Skeletal muscle satellite cell (primary cell): Measurements from ENCODE around the gene ZBTB16.

Source experiments
- H3K27me3 ChIP-seq: 2 replicates; pipeline ENCODE4 v1.7.0; 2013; ENCODE audit warnings: low read length; ENCODE audit not compliant: control insufficient read depth, insufficient read depth
- H3K36me3 ChIP-seq: 2 replicates; pipeline ENCODE4 v1.7.0; 2013; ENCODE audit warnings: mild to moderate bottlenecking, control low read depth, low read length; ENCODE audit not compliant: insufficient read depth
- H3K4me1 ChIP-seq: 2 replicates; pipeline ENCODE4 v1.7.0; 2013; ENCODE audit warnings: low read length; ENCODE audit not compliant: control insufficient read depth, insufficient read depth
- H3K4me2 ChIP-seq: 2 replicates; pipeline ENCODE4 v1.7.0; 2013; ENCODE audit warnings: mild to moderate bottlenecking, low read length
- H3K4me3 ChIP-seq: 2 replicates; pipeline ENCODE4 v1.7.0; 2013; ENCODE audit warnings: low read length
- H3K9ac ChIP-seq: 2 replicates; pipeline ENCODE4 v1.7.0; 2013; ENCODE audit warnings: mild to moderate bottlenecking, low read depth, low read length, moderate library complexity
- H3K9me3 ChIP-seq: replicated peaks from 2 replicates; pipeline ENCODE4 v1.7.0; 2013; ENCODE audit warnings: mild to moderate bottlenecking, control low read depth, low read length

ZBTB16 gene

DNA sequence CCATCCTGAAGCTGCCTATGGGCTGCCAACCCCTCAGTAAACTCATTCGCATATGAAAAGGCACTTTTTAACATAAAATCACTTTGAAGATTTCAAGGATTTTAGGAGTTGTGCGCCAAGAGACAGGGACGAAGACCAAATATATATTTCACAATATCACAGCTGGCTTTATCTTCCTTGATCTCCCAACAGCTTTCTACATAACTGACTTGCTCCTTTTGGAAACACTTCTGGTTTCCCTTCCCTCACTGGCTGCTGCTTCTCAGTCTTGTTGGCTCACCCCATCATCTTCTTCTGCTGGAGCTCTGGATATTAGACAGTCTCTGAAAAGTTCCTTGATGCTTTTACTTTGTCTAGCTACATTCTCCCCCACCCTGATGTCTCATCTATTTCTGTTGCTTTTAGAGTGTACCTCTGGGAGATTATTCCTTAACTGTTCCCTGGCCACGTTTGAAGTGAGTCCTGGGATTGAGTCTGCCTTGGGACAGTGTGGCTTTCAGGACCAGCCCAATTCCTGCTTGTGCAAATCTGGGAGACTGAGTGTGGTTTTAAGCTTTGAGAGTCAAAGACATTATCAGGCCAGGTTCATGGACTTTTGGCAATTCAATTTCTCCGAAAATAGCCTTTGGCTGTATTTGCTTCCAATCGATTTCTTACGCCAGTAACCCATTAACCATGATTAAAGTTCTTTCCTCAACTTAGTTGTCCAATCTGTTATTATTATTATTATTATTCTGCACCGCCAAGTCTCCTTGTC, 205.8 kb downstream of the ZBTB16 start:
- Histone ChIP-seq H3K4me3 (no peak overlapping the region), H3K4me2 (no peak overlapping the region), H3K4me1 (peaks cover 6% of the 10 kb centered on the region), H3K9ac (no peak overlapping the region), H3K9me3 (no peaks in the 10 kb centered on the region), H3K27me3 (no peaks in the 10 kb centered on the region), H3K36me3 (no peaks in the 10 kb centered on the region)

GRCh38 chr11:114269498-114269897, 210.0 kb downstream of the ZBTB16 start:
- no peaks in the 10 kb centered on the region for H3K4me1 ChIP-seq
- no peak overlapping the region for H3K4me2 ChIP-seq
- no peak overlapping the region for H3K9ac ChIP-seq
- H3K27me3 ChIP-seq, result no peaks in the 10 kb centered on the region
- no peaks in the 10 kb centered on the region for H3K9me3 ChIP-seq
- H3K4me3 ChIP-seq, result no peak overlapping the region
- H3K36me3 ChIP-seq, result no peaks in the 10 kb centered on the region

GRCh38 chr11:114270531-114271270, 211.2 kb downstream of the ZBTB16 start:
- Histone ChIP-seq H3K36me3 (no peaks in the 10 kb centered on the region), H3K9ac (no peak overlapping the region), H3K9me3 (no peaks in the 10 kb centered on the region), H3K4me3 (no peak overlapping the region), H3K4me1 (no peaks in the 10 kb centered on the region), H3K4me2 (no peak overlapping the region), H3K27me3 (no peaks in the 10 kb centered on the region)

DNA sequence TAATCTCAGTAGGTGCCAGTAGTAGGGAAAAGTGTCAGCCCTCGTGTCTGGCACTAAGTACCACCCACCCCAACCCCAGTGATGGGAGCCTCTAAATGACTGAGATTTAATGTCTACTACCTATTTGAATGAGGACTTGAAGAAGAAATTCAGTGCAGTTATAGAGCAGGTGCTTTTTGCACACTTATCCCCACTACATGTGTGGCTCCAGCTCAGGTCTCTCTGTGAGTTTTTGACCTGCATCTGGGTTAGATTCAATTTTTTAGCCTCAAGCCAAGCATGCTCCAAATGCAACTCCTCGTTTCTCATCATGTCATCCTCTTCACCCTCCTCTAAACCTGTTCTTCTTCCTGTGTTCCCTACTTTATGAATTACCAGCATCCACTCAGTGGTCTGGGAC, 211.8 kb downstream of the ZBTB16 start:
- Histone ChIP-seq H3K27me3 (no peaks in the 10 kb centered on the region), H3K4me3 (no peak overlapping the region), H3K9ac (no peak overlapping the region), H3K4me1 (no peaks in the 10 kb centered on the region), H3K36me3 (no peaks in the 10 kb centered on the region), H3K9me3 (no peaks in the 10 kb centered on the region), H3K4me2 (no peak overlapping the region)

DNA sequence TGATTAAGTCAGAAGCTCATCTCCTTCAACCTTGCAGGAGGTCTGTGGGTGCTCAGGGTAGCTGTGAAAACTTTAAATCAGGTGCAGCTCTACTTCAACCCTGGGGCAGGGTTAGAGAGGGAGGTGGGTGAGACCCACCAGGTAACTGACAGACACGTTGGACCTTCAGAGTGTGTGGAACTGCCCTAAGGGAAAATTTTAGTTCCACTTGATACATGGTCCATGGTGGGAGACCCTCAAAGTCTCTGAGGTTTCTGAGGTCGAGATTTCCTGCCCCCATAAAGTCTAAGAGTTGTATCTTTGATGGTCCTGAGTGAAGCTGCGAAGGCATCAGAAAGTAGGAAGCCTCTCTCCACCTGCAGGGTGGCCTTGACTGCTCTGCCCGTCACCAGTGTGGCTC, 212.8 kb downstream of the ZBTB16 start:
- Histone ChIP-seq H3K9ac (no peak overlapping the region), H3K4me2 (no peak overlapping the region), H3K27me3 (no peaks in the 10 kb centered on the region), H3K4me3 (no peak overlapping the region), H3K4me1 (no peaks in the 10 kb centered on the region), H3K9me3 (no peaks in the 10 kb centered on the region), H3K36me3 (no peaks in the 10 kb centered on the region)

DNA sequence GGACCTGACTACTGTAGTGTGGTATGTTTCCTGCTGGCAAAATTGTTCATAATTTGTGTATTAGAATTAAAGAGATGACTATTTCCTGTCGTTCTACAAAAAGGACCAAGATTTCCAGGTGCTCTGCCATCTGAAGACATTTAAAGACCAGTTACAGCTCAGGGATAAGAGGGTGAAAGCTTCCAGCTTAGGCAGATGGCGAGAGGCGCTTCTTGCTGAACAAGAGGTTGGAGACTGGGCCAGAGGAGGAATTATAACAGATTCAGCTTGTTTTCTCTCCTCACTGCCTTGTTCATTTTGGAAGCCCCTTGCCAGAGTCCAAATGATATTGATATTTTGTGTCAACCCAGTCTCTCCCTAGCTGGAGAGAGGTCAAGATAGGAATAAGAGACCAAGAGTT, 213.6 kb downstream of the ZBTB16 start:
- no peak overlapping the region for H3K4me2 ChIP-seq
- no peaks in the 10 kb centered on the region for H3K36me3 ChIP-seq
- H3K27me3 ChIP-seq, result no peaks in the 10 kb centered on the region
- H3K9me3 ChIP-seq, result no peaks in the 10 kb centered on the region
- H3K9ac ChIP-seq, result no peak overlapping the region
- no peaks in the 10 kb centered on the region for H3K4me1 ChIP-seq
- H3K4me3 ChIP-seq, result no peak overlapping the region

DNA sequence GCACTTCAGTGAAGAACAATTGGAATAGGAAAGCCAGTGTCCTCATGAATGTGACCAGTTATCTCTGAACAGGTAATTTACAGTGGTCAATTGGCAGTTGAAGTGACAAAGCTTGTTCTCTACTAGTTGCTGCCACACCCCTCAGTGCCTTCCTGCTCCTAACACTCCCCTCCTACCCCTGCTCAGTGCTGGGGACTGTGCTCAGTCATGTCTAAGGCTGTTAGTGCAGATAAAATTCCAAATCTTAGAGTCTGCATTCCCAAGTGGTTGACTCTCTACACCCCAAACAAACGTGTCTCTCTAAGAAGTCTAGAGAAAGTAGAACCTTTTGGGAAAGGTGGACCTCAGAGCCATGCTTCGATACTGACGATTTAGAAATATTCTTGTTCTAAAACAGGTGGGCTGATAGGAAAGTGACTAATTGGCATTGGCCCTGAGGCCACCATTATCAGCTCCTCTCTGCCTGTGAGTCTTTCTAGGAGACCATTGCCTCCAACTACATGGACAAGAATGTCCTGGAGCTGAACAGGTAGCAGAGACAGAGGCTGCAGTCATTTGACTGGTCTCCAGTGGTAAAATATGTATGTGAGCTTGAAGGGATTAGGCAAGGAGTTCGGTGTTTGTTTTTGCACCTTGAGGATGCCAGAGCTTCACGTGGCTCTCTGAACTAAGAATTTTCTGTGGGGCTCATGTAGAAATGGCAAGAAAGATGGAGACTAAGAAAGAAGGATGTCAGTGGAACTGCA, 214.6 kb downstream of the ZBTB16 start:
- no peak overlapping the region for H3K4me2 ChIP-seq
- no peaks in the 10 kb centered on the region for H3K9me3 ChIP-seq
- H3K36me3 ChIP-seq, result no peaks in the 10 kb centered on the region
- H3K4me1 ChIP-seq, result no peaks in the 10 kb centered on the region
- H3K9ac ChIP-seq, result no peak overlapping the region
- H3K4me3 ChIP-seq, result no peak overlapping the region
- no peaks in the 10 kb centered on the region for H3K27me3 ChIP-seq

- H3K36me3 ChIP-seq, result no peaks in the 10 kb centered on the region
- no peaks in the 10 kb centered on the region for H3K9me3 ChIP-seq
- H3K4me3 ChIP-seq, result no peak overlapping the region
- no peaks in the 10 kb centered on the region for H3K27me3 ChIP-seq
- no peak overlapping the region for H3K4me2 ChIP-seq
- no peak overlapping the region for H3K9ac ChIP-seq
- peaks cover 3% of the 10 kb centered on the region for H3K4me1 ChIP-seq
Measured at GRCh38 chr11:114274637-114275036, 215.1 kb downstream of the ZBTB16 start.

- Histone ChIP-seq H3K9me3 (no peaks in the 10 kb centered on the region), H3K27me3 (no peaks in the 10 kb centered on the region), H3K4me2 (no peak overlapping the region), H3K4me1 (peaks cover 9% of the 10 kb centered on the region), H3K4me3 (no peak overlapping the region), H3K9ac (no peak overlapping the region), H3K36me3 (no peaks in the 10 kb centered on the region)
Measured at GRCh38 chr11:114275280-114275679, 215.8 kb downstream of the ZBTB16 start.

DNA sequence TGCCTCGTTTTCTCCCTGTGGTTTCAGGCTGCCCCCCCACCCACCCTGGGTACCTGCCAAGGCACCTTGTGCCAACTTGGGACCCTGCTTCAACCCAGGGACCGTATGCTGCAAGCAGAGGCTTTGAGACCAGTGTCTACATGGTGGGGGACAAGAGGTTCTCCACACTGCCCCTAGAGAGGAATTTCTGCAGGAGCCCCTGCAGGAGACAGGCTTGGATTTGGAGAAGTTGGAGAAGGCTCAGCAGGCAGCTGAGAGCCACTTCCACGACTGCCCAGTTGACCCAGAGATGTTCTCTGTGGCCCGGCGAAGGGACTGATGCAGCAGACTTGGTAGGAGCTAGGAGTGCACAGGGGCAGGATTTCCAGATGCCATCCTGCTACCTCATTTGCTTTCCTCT, 216.6 kb downstream of the ZBTB16 start:
- H3K4me3 ChIP-seq, result no peak overlapping the region
- H3K9me3 ChIP-seq, result no peaks in the 10 kb centered on the region
- peaks cover 16% of the 10 kb centered on the region for H3K4me1 ChIP-seq
- no peaks in the 10 kb centered on the region for H3K36me3 ChIP-seq
- no peaks in the 10 kb centered on the region for H3K27me3 ChIP-seq
- H3K4me2 ChIP-seq, result no peak overlapping the region
- H3K9ac ChIP-seq, result no peak overlapping the region

DNA sequence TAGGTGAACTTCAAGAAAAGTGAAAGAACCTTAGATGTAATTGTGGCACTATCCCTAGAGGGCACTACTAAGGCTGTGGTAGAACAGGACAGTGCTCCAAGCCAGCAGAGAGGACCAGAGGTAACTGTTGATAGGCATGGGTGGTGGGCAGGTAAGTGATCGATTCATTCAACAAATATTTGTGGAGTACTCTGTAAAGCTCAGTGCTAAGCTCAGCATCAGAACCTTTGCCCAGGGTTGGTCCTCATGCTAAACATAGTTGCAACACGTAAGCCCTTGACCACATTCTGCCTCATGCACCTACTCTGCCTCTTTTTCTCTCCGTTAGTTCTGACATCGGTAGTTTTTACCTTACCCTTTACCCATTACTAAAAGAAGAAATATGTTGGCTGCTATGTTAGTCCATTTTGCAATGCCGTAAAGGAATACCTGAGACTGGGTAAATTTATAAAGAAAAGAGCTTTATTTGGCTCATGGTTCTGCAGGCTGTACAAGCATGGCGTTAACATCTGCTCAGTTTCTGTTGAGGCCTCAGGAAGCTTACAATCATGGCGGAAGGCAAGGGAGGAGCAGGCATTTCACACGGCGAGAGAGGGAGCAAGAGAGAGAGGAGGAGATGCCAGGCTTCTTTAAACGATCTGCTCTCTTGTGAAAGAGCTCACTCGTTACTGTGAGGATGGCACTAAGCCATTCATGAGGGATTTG, 218.3 kb downstream of the ZBTB16 start:
- Histone ChIP-seq H3K36me3 (no peaks in the 10 kb centered on the region), H3K27me3 (no peaks in the 10 kb centered on the region), H3K9me3 (no peaks in the 10 kb centered on the region), H3K4me1 (peaks cover 20% of the 10 kb centered on the region), H3K4me3 (no peak overlapping the region), H3K9ac (no peak overlapping the region), H3K4me2 (no peak overlapping the region)
